Neural progenitor cell (in vitro differentiated cells): ENCODE data around the gene LILRA5. TPM values are rescaled to one million over a fixed set of nuclear protein-coding genes. Genes with fewer than 3 reads are reported as not detected.

Experiments used
- DNase-seq: peaks from one replicate; pipeline ENCODE4 v3.0.0-alpha.2; 2016; ENCODE audit warnings: low spot score
- H2AFZ ChIP-seq: fragments of 200-600 bp; sonication (generic); replicated peaks from 2 replicates; pipeline ENCODE4 v1.6.1; 2016; ENCODE audit warnings: antibody characterized with exemption
- H3F3A ChIP-seq: fragments of 200-600 bp; sonication (generic); 2 replicates; pipeline ENCODE4 v1.6.1; 2016; ENCODE audit warnings: antibody characterized with exemption, low read depth
- H3K27ac ChIP-seq: fragments of 200-600 bp; sonication (generic); 2 replicates; pipeline ENCODE4 v1.5.1; 2016; ENCODE audit warnings: mild to moderate bottlenecking
- H3K27me3 ChIP-seq: fragments of 200-600 bp; sonication (generic); 2 replicates; pipeline ENCODE4 v1.6.1; 2016; ENCODE audit warnings: mild to moderate bottlenecking, moderate library complexity
- H3K36me3 ChIP-seq: fragments of 200-600 bp; sonication (generic); 2 replicates; pipeline ENCODE4 v1.5.1; 2016
- H3K4me1 ChIP-seq: fragments of 200-600 bp; sonication (generic); 2 replicates; pipeline ENCODE4 v1.6.1; 2016; ENCODE audit warnings: mixed run types
- H3K4me2 ChIP-seq: fragments of 200-600 bp; sonication (generic); 2 replicates; pipeline ENCODE4 v1.6.1; 2016
- H3K4me3 ChIP-seq: fragments of 200-600 bp; sonication (generic); 2 replicates; pipeline ENCODE4 v1.5.1; 2016
- H3K79me2 ChIP-seq: fragments of 200-600 bp; sonication (generic); 2 replicates; pipeline ENCODE4 v1.6.1; 2016; ENCODE audit warnings: low read depth
- H3K9ac ChIP-seq: fragments of 200-600 bp; sonication (generic); 2 replicates; pipeline ENCODE4 v1.6.1; 2016
- H3K9me3 ChIP-seq: fragments of 200-600 bp; sonication (generic); 2 replicates; pipeline ENCODE4 v1.5.1; 2016; ENCODE audit warnings: low read depth
- H4K20me1 ChIP-seq: fragments of 200-600 bp; sonication (generic); 2 replicates; pipeline ENCODE4 v1.6.1; 2016; ENCODE audit warnings: low read depth
- H3K27ac Mint-ChIP-seq: 3 replicates; pipeline ENCODE4 v1.8.0; 2021; ENCODE audit warnings: mixed read lengths
- H3K27me3 Mint-ChIP-seq: 2 replicates; pipeline ENCODE4 v1.8.0; 2022; ENCODE audit warnings: low read depth, mild to moderate bottlenecking, inconsistent platforms, moderate library complexity, mixed read lengths; ENCODE audit not compliant: insufficient read depth
- H3K36me3 Mint-ChIP-seq: 3 replicates; pipeline ENCODE4 v1.8.0; 2021; ENCODE audit warnings: mixed read lengths
- H3K4me1 Mint-ChIP-seq: 3 replicates; pipeline ENCODE4 v1.8.0; 2021; ENCODE audit warnings: mixed read lengths
- H3K4me3 Mint-ChIP-seq: 3 replicates; pipeline ENCODE4 v1.8.0; 2021; ENCODE audit warnings: mild to moderate bottlenecking, moderate library complexity, mixed read lengths
- H3K9me3 Mint-ChIP-seq: 3 replicates; pipeline ENCODE4 v1.8.0; 2020; ENCODE audit warnings: mixed read lengths
- CTCF ChIP-seq: fragments of 200-600 bp; sonication (generic); IDR thresholded peaks from 2 replicates; pipeline ENCODE4 v1.5.1; 2017; ENCODE audit warnings: antibody characterized with exemption, mild to moderate bottlenecking
- EZH2 ChIP-seq: fragments of 200-600 bp; sonication (generic); IDR thresholded peaks from 2 replicates; pipeline ENCODE4 v1.6.1; 2017; ENCODE audit warnings: antibody characterized with exemption, mild to moderate bottlenecking, moderate library complexity
- EZH2phosphoT487 ChIP-seq: fragments of 200-600 bp; sonication (generic); IDR thresholded peaks from 2 replicates; pipeline ENCODE4 v1.6.1; 2017; ENCODE audit warnings: antibody characterized with exemption
- total RNA-seq: library from RNA; depleted of rRNA; stranded (reverse); fragments of >200 nt; gene quantifications from 2 replicates; pipeline ENCODE4 v1.2.3, GENCODE V29; 2015; ENCODE audit warnings: low replicate concordance

Gene LILRA5
- total RNA-seq, 1 donor from 2014 or later: not detected

DNA sequence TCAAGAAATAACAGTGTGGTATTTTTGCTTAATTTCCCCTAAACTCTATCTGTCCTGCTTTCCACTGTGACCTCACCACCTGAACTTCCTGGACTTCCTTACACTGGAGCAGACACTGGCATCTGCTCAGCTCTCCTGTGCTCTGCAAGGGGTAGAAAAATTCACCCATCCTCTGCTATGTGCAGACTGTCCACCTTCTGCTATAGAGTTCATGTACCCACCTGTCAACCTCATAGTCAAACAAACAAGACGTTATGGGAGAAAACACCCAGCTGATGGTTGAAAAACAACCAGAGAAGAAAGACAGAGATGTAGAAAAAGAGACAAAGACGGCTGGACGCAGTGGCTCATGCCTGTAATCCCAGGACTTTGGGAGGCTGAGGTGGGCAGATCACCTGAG, 39.6 kb upstream of the LILRA5 start:
- Histone ChIP-seq H3K9me3 (no peaks in the 10 kb centered on the region), H3K27me3 (peaks cover 21% of the 10 kb centered on the region), H3K4me2 (no peak overlapping the region), H3K4me3 (no peak overlapping the region), H4K20me1 (no peaks in the 10 kb centered on the region), H3F3A (no peaks in the 10 kb centered on the region), H3K36me3 (no peaks in the 10 kb centered on the region), H3K4me1 (no peaks in the 10 kb centered on the region), H2AFZ (no peak overlapping the region), H3K79me2 (no peaks in the 10 kb centered on the region), H3K9ac (no peak overlapping the region), H3K27ac (no peak overlapping the region)
- Mint-ChIP-seq H3K9me3 (peaks cover 8% of the 10 kb centered on the region), H3K36me3 (no peaks in the 10 kb centered on the region), H3K4me3 (no peak overlapping the region), H3K27me3 (peaks cover 19% of the 10 kb centered on the region), H3K27ac (no peak overlapping the region), H3K4me1 (peaks cover 3% of the 10 kb centered on the region)
- DNase-seq: no peak
- no peak for TF ChIP-seq CTCF
- TF ChIP-seq EZH2phosphoT487: no peak
- no peak for TF ChIP-seq EZH2

- H3K27me3 ChIP-seq: peaks cover 21% of the 10 kb centered on the region
- no peaks in the 10 kb centered on the region for H3K36me3 ChIP-seq
- no peak for DNase-seq
- no peaks in the 10 kb centered on the region for H3K4me1 ChIP-seq
- Mint-ChIP-seq H3K9me3 (peaks cover 8% of the 10 kb centered on the region), H3K4me3 (no peak overlapping the region), H3K4me1 (peaks cover 3% of the 10 kb centered on the region), H3K27ac (no peak overlapping the region), H3K27me3 (peaks cover 19% of the 10 kb centered on the region), H3K36me3 (no peaks in the 10 kb centered on the region)
- H3K9me3 ChIP-seq: no peaks in the 10 kb centered on the region
- H3K9ac ChIP-seq: no peak overlapping the region
- no peak overlapping the region for H2AFZ ChIP-seq
- H3K79me2 ChIP-seq: no peaks in the 10 kb centered on the region
- H3K4me3 ChIP-seq: no peak overlapping the region
- H4K20me1 ChIP-seq: no peaks in the 10 kb centered on the region
- H3K27ac ChIP-seq: no peak overlapping the region
- no peak for TF ChIP-seq EZH2
- no peak for TF ChIP-seq EZH2phosphoT487
- no peak for TF ChIP-seq CTCF
- no peaks in the 10 kb centered on the region for H3F3A ChIP-seq
- no peak overlapping the region for H3K4me2 ChIP-seq
Observed at GRCh38 chr19:54352041-54352440, 39.1 kb upstream of the LILRA5 start.

DNA sequence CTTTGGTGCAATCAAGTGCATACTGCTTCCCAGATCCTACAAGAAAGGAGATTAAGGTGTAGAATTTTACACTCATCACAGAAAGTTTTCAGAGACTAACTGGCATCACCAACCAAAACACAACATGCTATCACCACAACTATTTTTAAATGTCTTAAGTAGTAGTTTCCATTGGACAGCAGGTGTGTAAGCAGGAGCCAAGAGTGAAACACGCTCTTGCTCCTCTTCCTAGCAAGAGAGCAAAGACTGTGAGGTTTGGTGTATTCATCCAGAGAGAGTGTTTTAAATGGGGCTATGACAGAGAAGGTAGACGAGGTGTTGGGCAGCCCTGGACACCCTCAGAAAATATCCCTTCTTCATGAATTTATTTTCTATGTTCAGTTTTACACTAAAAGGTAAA, 38.5 kb upstream of the LILRA5 start:
- Mint-ChIP-seq H3K27me3 (peaks cover 17% of the 10 kb centered on the region), H3K27ac (no peak overlapping the region), H3K4me3 (no peak overlapping the region), H3K4me1 (peaks cover 3% of the 10 kb centered on the region), H3K9me3 (peaks cover 8% of the 10 kb centered on the region), H3K36me3 (no peaks in the 10 kb centered on the region)
- H3K36me3 ChIP-seq: no peaks in the 10 kb centered on the region
- no peak for TF ChIP-seq CTCF
- TF ChIP-seq EZH2phosphoT487: no peak
- TF ChIP-seq EZH2: no peak
- H3K9ac ChIP-seq: no peak overlapping the region
- no peak overlapping the region for H3K4me2 ChIP-seq
- no peaks in the 10 kb centered on the region for H3F3A ChIP-seq
- H3K27me3 ChIP-seq: peaks cover 21% of the 10 kb centered on the region
- H4K20me1 ChIP-seq: no peaks in the 10 kb centered on the region
- no peak overlapping the region for H3K27ac ChIP-seq
- no peak for DNase-seq
- no peaks in the 10 kb centered on the region for H3K9me3 ChIP-seq
- H3K4me3 ChIP-seq: no peak overlapping the region
- H3K4me1 ChIP-seq: no peaks in the 10 kb centered on the region
- no peak overlapping the region for H2AFZ ChIP-seq
- H3K79me2 ChIP-seq: no peaks in the 10 kb centered on the region
